ENCODE data around the gene ZCWPW1.
"Not testable (repeated sequence)": the region's sequence is repeated elsewhere in the genome, so short reads cannot be mapped to it uniquely, and the experiment has no call there.

The ZCWPW1 gene

DNA sequence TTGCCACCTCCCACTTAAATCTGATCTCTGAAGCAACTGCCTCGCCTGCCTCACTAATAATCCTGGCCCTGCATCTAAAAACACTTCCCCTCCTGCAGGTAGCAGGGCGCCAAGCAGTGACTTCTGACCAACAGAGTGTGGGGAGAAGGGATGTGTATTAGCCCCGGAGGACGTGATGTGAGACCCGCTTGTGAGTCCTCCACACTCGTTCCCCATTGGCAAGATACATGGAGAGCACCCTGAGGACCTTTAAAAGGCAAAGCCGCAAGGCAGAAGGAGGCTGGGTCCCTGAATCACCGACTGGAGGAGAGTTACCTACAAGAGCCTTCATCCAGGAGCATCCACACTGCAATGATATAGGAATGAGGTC, 61.3 kb downstream of the ZCWPW1 start:
- no peak overlapping the region for H3K4me3 ChIP-seq (replicated peaks; ENCODE audit: low read depth, low read length)
- no peak for DNase-seq (ENCODE audit: low read depth)
- TF ChIP-seq, protein P1, sequence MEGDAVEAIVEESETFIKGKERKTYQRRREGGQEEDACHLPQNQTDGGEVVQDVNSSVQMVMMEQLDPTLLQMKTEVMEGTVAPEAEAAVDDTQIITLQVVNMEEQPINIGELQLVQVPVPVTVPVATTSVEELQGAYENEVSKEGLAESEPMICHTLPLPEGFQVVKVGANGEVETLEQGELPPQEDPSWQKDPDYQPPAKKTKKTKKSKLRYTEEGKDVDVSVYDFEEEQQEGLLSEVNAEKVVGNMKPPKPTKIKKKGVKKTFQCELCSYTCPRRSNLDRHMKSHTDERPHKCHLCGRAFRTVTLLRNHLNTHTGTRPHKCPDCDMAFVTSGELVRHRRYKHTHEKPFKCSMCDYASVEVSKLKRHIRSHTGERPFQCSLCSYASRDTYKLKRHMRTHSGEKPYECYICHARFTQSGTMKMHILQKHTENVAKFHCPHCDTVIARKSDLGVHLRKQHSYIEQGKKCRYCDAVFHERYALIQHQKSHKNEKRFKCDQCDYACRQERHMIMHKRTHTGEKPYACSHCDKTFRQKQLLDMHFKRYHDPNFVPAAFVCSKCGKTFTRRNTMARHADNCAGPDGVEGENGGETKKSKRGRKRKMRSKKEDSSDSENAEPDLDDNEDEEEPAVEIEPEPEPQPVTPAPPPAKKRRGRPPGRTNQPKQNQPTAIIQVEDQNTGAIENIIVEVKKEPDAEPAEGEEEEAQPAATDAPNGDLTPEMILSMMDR (IDR thresholded peaks at IDR 0.05; ENCODE audit: low read length, missing control alignments): no peak

DNA sequence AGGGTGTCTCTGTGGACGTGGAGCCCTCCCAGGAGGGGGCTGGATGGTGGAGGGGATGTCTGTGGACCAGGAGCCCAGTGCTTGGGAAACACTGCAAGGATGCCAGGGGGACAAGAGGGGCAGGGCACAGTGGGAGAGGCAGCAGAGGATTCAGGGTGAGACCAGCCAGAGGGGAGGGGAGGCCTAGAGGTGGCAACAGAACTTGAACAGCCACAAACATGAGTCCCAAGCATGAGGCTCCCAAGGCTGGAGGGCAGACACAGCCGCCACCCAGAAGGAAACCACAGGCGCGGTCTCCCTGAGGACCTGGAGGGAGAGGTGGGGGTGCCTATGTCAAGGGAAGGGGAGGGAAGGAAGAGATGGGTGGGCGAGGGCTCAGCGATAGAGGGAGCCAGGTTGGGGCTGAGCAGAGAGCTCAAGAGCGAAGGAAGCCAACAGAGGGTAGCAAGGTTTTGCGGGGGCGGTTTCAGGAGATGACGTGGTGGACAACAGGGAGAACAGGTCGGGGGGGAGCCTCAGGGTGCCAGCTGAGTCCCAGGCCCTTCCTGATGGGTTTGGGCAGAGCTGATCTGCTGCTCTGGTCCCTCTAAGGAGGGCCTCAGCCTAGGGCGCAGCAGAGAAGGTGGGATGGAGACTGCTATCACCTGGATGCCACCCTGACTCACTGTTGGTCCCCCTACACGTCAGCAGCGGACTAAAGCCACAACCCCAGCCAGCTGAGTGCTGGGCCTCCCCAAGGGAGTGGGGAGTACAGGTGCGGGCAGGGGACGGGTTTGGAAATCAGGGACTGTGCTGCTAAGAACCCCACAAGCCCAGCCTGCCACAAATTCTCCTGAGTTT, 61.9 kb downstream of the ZCWPW1 start:
- no peak overlapping the region for H3K4me3 ChIP-seq (replicated peaks; ENCODE audit: low read depth, low read length)
- DNase-seq (ENCODE audit: low read depth): no peak
- TF ChIP-seq, protein P1 (IDR thresholded peaks at IDR 0.05; ENCODE audit: low read length, missing control alignments): no peak

DNA sequence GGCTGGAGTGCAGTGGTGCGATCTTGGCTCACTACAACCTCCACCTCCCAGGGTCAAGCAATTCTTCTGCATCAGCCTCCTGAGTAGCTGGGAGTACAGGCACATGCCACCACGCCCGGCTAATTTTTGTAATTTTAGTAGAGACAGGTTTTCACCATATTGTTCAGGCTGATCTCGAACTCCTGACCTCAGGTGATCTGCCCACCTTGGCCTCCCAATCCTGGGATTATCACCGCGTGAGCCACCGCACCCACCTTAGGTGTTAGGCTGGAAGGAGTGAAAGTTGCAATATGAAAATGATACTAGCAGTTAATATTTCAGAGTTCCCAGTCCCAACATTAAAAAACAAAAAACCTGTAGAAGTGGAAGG, 62.5 kb downstream of the ZCWPW1 start:
- H3K4me3 ChIP-seq (replicated peaks; ENCODE audit: low read depth, low read length); DNase-seq (ENCODE audit: low read depth): not testable (repeated sequence)

DNA sequence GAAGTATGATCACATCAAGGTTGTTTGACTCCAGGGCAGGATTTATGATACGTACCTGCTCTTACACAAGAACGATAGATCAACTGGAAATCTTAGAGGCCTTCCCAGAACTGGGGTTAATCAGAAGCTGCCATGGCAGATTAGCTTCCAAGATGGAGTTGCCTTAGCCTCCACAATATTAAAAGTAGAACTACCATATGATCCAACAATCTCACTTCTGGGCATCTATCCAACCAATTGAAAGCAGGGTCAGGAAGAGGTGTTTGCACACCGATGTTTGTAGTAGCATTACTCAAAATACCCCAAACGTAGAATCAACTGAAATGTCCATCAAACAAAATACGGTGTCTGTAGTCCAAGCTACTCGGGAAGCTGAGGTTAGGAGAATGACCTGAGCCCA, 64.0 kb downstream of the ZCWPW1 start:
- TF ChIP-seq, protein P1 (IDR thresholded peaks at IDR 0.05; ENCODE audit: low read length, missing control alignments): no peak
- DNase-seq (ENCODE audit: low read depth): no peak
- no peak overlapping the region for H3K4me3 ChIP-seq (replicated peaks; ENCODE audit: low read depth, low read length)

DNA sequence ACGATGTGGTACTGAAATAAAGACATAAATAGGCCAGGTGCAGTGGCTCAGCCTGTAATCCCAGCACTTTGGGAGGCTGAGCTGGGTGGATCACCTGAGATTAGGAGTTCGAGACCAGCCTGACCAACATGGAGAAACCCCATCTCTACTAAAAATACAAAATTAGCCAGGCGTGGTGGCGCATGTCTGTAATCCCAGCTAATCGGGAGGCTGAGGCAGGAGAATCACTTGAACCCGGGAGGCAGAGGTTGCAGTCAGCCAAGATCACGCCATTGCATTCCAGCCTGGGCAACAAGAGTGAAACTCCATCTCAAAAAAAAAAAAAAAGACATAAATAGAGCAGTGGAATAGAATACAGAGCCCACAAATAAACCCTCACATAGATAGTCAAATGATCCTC, 64.7 kb downstream of the ZCWPW1 start:
- not testable (repeated sequence) for H3K4me3 ChIP-seq (replicated peaks; ENCODE audit: low read depth, low read length); DNase-seq (ENCODE audit: low read depth)

DNA sequence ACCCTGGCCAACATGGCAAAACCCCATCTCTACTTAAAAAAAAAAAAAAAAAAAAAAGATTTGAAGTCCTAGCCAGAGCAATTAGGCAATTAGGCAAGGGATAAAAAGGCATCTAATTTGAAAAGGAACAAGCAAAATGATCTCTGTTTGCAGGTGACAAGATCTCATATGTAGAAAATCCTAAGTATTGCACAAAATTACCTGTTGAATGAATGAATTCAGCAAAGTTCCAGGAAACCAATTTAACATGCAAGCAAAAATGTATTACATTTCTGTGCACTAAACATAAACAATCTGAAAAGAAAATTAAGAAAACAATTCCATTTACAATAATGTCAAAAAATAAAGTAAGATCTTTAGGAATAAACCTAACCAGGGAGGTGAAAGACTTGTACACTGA, 65.4 kb downstream of the ZCWPW1 start:
- no peak for DNase-seq (ENCODE audit: low read depth)

DNA sequence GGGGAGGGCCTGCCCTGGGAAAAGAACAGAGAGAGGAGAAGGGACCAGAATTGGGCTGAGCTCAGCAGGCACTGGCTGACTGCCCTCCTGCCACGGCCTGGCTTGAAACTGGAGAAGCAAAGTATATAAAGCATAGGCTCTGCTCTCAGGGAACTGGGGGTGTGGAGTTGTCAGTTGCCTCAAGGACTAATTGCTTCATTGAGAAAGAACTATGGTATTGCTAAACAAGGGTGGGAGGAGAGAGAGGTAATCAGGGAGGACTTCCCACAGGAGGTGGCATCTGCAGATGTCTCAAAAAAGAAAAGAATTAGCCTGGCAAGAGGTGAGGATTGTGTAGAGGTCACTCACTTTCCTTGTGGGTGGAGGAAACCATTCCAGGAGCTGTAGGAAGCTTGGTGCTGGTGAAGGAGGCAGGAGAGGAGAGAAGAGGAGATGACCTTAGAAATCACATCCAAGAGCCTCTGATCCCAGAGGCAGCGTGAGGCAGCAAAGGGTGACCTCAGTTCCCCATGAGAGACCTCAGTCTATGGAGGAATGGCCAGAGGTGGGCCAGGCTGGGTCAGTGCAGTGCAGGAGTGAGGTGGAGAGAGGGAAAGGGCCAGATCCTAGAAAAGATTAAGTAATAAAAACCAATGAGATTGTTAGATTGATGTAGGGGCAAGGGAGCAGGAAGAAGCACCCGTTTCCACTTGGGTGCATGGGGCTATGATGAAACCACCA, 68.2 kb downstream of the ZCWPW1 start:
- TF ChIP-seq, protein P1 (IDR thresholded peaks at IDR 0.05; ENCODE audit: low read length, missing control alignments): no peak
- DNase-seq (ENCODE audit: low read depth): no peak
- no peak overlapping the region for H3K4me3 ChIP-seq (replicated peaks; ENCODE audit: low read depth, low read length)

More for the DNA sequence above, 65.4 kb downstream of the ZCWPW1 start:
- TF ChIP-seq, protein P1 (IDR thresholded peaks at IDR 0.05; ENCODE audit: low read length, missing control alignments): no peak
- H3K4me3 ChIP-seq (replicated peaks; ENCODE audit: low read depth, low read length): no peak overlapping the region

DNA sequence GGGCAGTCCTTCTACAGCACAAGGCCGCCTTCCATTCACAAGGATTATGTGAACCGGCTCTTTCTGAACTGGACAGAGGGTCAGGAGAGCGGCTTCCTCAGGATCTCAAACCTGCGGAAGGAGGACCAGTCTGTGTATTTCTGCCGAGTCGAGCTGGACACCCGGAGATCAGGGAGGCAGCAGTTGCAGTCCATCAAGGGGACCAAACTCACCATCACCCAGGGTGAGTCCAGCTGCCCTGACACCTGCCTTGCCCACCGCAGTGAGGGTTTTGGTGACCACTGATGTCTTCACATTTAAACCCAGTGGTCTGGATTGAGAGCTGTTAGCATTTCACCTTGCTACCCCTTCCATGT, 69.7 kb downstream of the ZCWPW1 start:
- no peak for DNase-seq (ENCODE audit: low read depth)
- H3K4me3 ChIP-seq (replicated peaks; ENCODE audit: low read depth, low read length): no peak overlapping the region
- TF ChIP-seq, protein P1 (IDR thresholded peaks at IDR 0.05; ENCODE audit: low read length, missing control alignments): no peak

Measured in fibroblast of pulmonary artery (primary cell).